ENCODE results near the gene MALRD1.

DNA sequence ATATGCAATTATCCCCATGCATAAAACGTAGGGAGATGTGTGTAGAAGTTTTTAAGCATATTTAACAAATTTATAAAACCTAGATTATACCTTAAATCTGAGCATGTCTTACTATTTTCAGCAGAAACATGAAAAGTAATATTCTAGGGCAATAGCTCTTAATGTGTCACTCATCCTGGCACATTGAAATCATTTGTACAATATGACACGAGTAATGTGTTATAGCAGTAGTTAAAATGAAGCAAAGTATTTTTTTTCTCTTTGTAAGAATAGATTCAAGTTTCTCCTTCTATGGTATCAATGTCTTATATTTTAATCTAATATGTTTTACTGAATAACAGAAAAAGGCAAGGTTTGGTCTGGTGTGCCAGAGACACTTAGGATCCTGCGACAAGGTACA lies 492.7 kb downstream of the MALRD1 start:
- no peak for TF ChIP-seq POLR2AphosphoS5 (IDR thresholded peaks at IDR 0.05; ENCODE audit: low read depth, low read length)
- TF ChIP-seq, protein P1, sequence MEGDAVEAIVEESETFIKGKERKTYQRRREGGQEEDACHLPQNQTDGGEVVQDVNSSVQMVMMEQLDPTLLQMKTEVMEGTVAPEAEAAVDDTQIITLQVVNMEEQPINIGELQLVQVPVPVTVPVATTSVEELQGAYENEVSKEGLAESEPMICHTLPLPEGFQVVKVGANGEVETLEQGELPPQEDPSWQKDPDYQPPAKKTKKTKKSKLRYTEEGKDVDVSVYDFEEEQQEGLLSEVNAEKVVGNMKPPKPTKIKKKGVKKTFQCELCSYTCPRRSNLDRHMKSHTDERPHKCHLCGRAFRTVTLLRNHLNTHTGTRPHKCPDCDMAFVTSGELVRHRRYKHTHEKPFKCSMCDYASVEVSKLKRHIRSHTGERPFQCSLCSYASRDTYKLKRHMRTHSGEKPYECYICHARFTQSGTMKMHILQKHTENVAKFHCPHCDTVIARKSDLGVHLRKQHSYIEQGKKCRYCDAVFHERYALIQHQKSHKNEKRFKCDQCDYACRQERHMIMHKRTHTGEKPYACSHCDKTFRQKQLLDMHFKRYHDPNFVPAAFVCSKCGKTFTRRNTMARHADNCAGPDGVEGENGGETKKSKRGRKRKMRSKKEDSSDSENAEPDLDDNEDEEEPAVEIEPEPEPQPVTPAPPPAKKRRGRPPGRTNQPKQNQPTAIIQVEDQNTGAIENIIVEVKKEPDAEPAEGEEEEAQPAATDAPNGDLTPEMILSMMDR (IDR thresholded peaks at IDR 0.05): no peak
- TF ChIP-seq, protein P2, sequence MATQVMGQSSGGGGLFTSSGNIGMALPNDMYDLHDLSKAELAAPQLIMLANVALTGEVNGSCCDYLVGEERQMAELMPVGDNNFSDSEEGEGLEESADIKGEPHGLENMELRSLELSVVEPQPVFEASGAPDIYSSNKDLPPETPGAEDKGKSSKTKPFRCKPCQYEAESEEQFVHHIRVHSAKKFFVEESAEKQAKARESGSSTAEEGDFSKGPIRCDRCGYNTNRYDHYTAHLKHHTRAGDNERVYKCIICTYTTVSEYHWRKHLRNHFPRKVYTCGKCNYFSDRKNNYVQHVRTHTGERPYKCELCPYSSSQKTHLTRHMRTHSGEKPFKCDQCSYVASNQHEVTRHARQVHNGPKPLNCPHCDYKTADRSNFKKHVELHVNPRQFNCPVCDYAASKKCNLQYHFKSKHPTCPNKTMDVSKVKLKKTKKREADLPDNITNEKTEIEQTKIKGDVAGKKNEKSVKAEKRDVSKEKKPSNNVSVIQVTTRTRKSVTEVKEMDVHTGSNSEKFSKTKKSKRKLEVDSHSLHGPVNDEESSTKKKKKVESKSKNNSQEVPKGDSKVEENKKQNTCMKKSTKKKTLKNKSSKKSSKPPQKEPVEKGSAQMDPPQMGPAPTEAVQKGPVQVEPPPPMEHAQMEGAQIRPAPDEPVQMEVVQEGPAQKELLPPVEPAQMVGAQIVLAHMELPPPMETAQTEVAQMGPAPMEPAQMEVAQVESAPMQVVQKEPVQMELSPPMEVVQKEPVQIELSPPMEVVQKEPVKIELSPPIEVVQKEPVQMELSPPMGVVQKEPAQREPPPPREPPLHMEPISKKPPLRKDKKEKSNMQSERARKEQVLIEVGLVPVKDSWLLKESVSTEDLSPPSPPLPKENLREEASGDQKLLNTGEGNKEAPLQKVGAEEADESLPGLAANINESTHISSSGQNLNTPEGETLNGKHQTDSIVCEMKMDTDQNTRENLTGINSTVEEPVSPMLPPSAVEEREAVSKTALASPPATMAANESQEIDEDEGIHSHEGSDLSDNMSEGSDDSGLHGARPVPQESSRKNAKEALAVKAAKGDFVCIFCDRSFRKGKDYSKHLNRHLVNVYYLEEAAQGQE (IDR thresholded peaks at IDR 0.05; ENCODE audit: insufficient read depth in 1 of 2, low read depth in 2 of 2, low read length in 1 of 2): no peak
- TF ChIP-seq SIN3A (IDR thresholded peaks at IDR 0.05; ENCODE audit: borderline replicate concordance, insufficient read depth, low read depth, low read length): no peak
- TF ChIP-seq TCF7L2 (IDR thresholded peaks at IDR 0.05; ENCODE audit: low read depth, low read length): no peak

All from Panc1 (cell line).